ENCODE measurements around the gene CYP2J2. TPM values are rescaled to one million over a fixed set of nuclear protein-coding genes. Genes with fewer than 3 reads are reported as not detected.
A peak's percentile ranks its signal among the peaks of the same experiment; 100 is the strongest.

The CYP2J2 gene
- total and polyA plus RNA-seq, 2 donors (not counting 3 experiments of a cell fraction or from before 2014, with no cell fraction given), result 0.06 to 0.27 TPM

- H3K36me3 ChIP-seq (ENCODE audit: control insufficient read depth in 2 of 2, extremely low read depth in 1 of 2, insufficient read depth in 2 of 2, low read length in 2 of 2), result no peaks in the 10 kb centered on the region
- peaks cover 8% of the 10 kb centered on the region for H3K4me1 ChIP-seq (ENCODE audit: control insufficient read depth, extremely low read depth, insufficient read depth, low read length)
- ChIA-PET POLR2A (interaction anchor here (0.6 kb wide), 1 partner anchor 63 kb away, joined by 3 read pairs; no protein-coding TSS in a partner anchor), CTCF (interaction anchor here (0.9 to 11.5 kb wide), 6 partner anchors 18 to 94 kb away, joined by 3 to 366 read pairs (median 4); no protein-coding TSS in a partner anchor)
- no peaks in the 10 kb centered on the region for H3K9me3 ChIP-seq (replicated peaks; ENCODE audit: control insufficient read depth, insufficient read depth, low read length)
- peak overlapping the region; percentile 11 for H3K4me2 ChIP-seq (ENCODE audit: insufficient read depth, low read length)
- TF ChIP-seq CTCF (IDR thresholded peaks at IDR 0.05; ENCODE audit: extremely low read depth in 1 of 2, insufficient read depth in 1 of 2, low read depth in 1 of 2, low read length in 2 of 2) (peak; percentile 57 to 60), JUN (IDR thresholded peaks at IDR 0.05; ENCODE audit: borderline replicate concordance, insufficient read depth, insufficient read length, low read depth) (no peak)
- no peaks in the 10 kb centered on the region for H3K79me2 ChIP-seq (ENCODE audit: control insufficient read depth, insufficient read depth, low read length)
- H3K9me1 ChIP-seq (replicated peaks; ENCODE audit: control insufficient read depth, extremely low read depth, insufficient read depth, low read length), result no peaks in the 10 kb centered on the region
- no peaks in the 10 kb centered on the region for H3K27me3 ChIP-seq (ENCODE audit: control insufficient read depth in 2 of 2, insufficient read depth in 2 of 2, low read length in 2 of 2)
- no peak overlapping the region for H3K9ac ChIP-seq (replicated peaks; ENCODE audit: extremely low read depth, insufficient read depth, low read length)
- H3K27ac ChIP-seq (ENCODE audit: insufficient read depth, low read depth, low read length), result peak overlapping the region; percentile 35
- DNase-seq (ENCODE audit: low read depth, low spot score) (peak; percentile 67), FAIRE-seq (peak; percentile 77)
- intact Hi-C loops (cut with micrococcal nuclease) (loop anchor here (1.0 kb wide), 1 partner anchor 68 kb away; no protein-coding TSS in a partner anchor), dilution Hi-C loops (cut with MboI; ENCODE audit: extremely low pct_ligation_motif_present, low sequenced_read_pairs) (no loop called here)
- H4K20me1 ChIP-seq (replicated peaks; ENCODE audit: control insufficient read depth, extremely low read depth, insufficient read depth, low read length), result no peaks in the 10 kb centered on the region
- H2AFZ ChIP-seq (ENCODE audit: low read depth, low read length), result no peak overlapping the region
- H3K4me3 ChIP-seq (replicated peaks in 1 of 3; ENCODE audit: insufficient read depth in 1 of 3, low read depth in 1 of 3, low read length in 3 of 3), result no peak overlapping the region
- BruUV-seq (replicated peaks), result no TSS peak
Measured at GRCh38 chr1:59879574-59879973, 47.0 kb downstream of the CYP2J2 start.

- POLR2A ChIA-PET, result no interaction called here
- no peak for FAIRE-seq
Measured at GRCh38 chr1:59878370-59878769, 48.2 kb downstream of the CYP2J2 start.

More at GRCh38 chr1:59878370-59878769, 48.2 kb downstream of the CYP2J2 start:
- Histone ChIP-seq H2AFZ (ENCODE audit: low read depth, low read length) (no peak overlapping the region), H3K4me2 (ENCODE audit: insufficient read depth, low read length) (no peak overlapping the region), H3K79me2 (ENCODE audit: control insufficient read depth, insufficient read depth, low read length) (no peaks in the 10 kb centered on the region), H3K9ac (replicated peaks; ENCODE audit: extremely low read depth, insufficient read depth, low read length) (no peak overlapping the region), H3K36me3 (ENCODE audit: control insufficient read depth in 2 of 2, extremely low read depth in 1 of 2, insufficient read depth in 2 of 2, low read length in 2 of 2) (no peaks in the 10 kb centered on the region), H3K27ac (ENCODE audit: insufficient read depth, low read depth, low read length) (no peak overlapping the region), H3K9me3 (replicated peaks; ENCODE audit: control insufficient read depth, insufficient read depth, low read length) (no peaks in the 10 kb centered on the region), H4K20me1 (replicated peaks; ENCODE audit: control insufficient read depth, extremely low read depth, insufficient read depth, low read length) (no peaks in the 10 kb centered on the region), H3K4me3 (replicated peaks in 1 of 3; ENCODE audit: insufficient read depth in 1 of 3, low read depth in 1 of 3, low read length in 3 of 3) (no peak overlapping the region), H3K4me1 (ENCODE audit: control insufficient read depth, extremely low read depth, insufficient read depth, low read length) (peaks cover 8% of the 10 kb centered on the region), H3K27me3 (ENCODE audit: control insufficient read depth in 2 of 2, insufficient read depth in 2 of 2, low read length in 2 of 2) (no peaks in the 10 kb centered on the region), H3K9me1 (replicated peaks; ENCODE audit: control insufficient read depth, extremely low read depth, insufficient read depth, low read length) (no peaks in the 10 kb centered on the region)
- no TSS peak for BruUV-seq (replicated peaks)
- no peak for DNase-seq (ENCODE audit: low read depth, low spot score)
- TF ChIP-seq POLR2A (IDR thresholded peaks at IDR 0.05; ENCODE audit: low read depth, low read length) (no peak), FOS (IDR thresholded peaks at IDR 0.05; ENCODE audit: borderline replicate concordance, insufficient read depth, low read length) (no peak), JUN (IDR thresholded peaks at IDR 0.05; ENCODE audit: borderline replicate concordance, insufficient read depth, insufficient read length, low read depth) (no peak), MAX (IDR thresholded peaks at IDR 0.05; ENCODE audit: insufficient read depth, insufficient read length) (no peak), POLR2AphosphoS5 (IDR thresholded peaks at IDR 0.05; ENCODE audit: insufficient read depth, low read depth, low read length) (no peak), CTCF (IDR thresholded peaks at IDR 0.05; ENCODE audit: extremely low read depth in 1 of 2, insufficient read depth in 1 of 2, low read depth in 1 of 2, low read length in 2 of 2) (no peak), GATA2 (IDR thresholded peaks at IDR 0.05; ENCODE audit: insufficient read depth, insufficient read length, low read depth, low read length) (no peak), EZH2 (IDR thresholded peaks at IDR 0.05; ENCODE audit: borderline replicate concordance, low read depth, low read length, severe bottlenecking) (no peak), MYC (IDR thresholded peaks at IDR 0.05; ENCODE audit: low read depth, low read length) (no peak)
- dilution Hi-C loops (cut with MboI; ENCODE audit: extremely low pct_ligation_motif_present, low sequenced_read_pairs), result no loop called here
- intact Hi-C loops (cut with micrococcal nuclease), result no loop called here
- CTCF ChIA-PET, result interaction anchor here (1.1 to 11.5 kb wide), 6 partner anchors 12 to 95 kb away, joined by 3 to 366 read pairs (median 5); no protein-coding TSS in a partner anchor

Measured in endothelial cell of umbilical vein (primary cell).